Gastroesophageal sphincter (tissue), 4 donors: ENCODE data around the gene CNTNAP5. TPM values are rescaled to one million over a fixed set of nuclear protein-coding genes. Genes with fewer than 3 reads are reported as not detected.
A peak's percentile ranks its signal among the peaks of the same experiment; 100 is the strongest.

Source experiments
- ATAC-seq: fragments of 150-250 bp; one replicate; pipeline ENCODE4 v1.9.1; 2016; ENCODE audit warnings: mild to moderate bottlenecking, moderate library complexity
- H3K27ac ChIP-seq, 4 donors: fragments of 200-600 bp; sonication (generic) in 3 of 4; 1 replicate in 3 of 4; 2 replicates in 1 of 4; pipeline ENCODE4 v1.5.1; 2016 to 2019
- H3K27me3 ChIP-seq: fragments of 200-600 bp; sonication (generic); one replicate; pipeline ENCODE4 v1.5.1; 2019
- H3K36me3 ChIP-seq, 2 donors: fragments of 200-600 bp; sonication (generic); one replicate each; pipeline ENCODE4 v1.5.1; 2019; ENCODE audit warnings: control low read depth in 1 of 2
- H3K4me1 ChIP-seq, 3 donors: fragments of 200-600 bp; sonication (generic); 1 replicate in 2 of 3; 2 replicates in 1 of 3; pipeline ENCODE4 v1.5.1; 2016 to 2019; ENCODE audit warnings: control low read depth in 2 of 3
- H3K4me3 ChIP-seq, 2 donors: fragments of 200-600 bp; sonication (generic); one replicate each; pipeline ENCODE4 v1.5.1; 2019; ENCODE audit warnings: mild to moderate bottlenecking in 1 of 2, moderate library complexity in 1 of 2
- H3K9me3 ChIP-seq, 3 donors: fragments of 200-600 bp; sonication (generic); one replicate each; pipeline ENCODE4 v1.5.1; 2017 to 2019; ENCODE audit warnings: control low read depth in 2 of 3
- CTCF ChIP-seq, 4 experiments: fragments of 200-600 bp in 2 of 4; fragments of 450-650 bp in 2 of 4; sonication (generic) in 1 of 4; IDR thresholded peaks; one replicate each; pipeline ENCODE4 v1.5.1; 2017 to 2019; ENCODE audit warnings: antibody characterized with exemption in 4 of 4, mild to moderate bottlenecking in 2 of 4, moderate library complexity in 2 of 4
- EP300 ChIP-seq: sonication (generic); formaldehyde crosslinking; IDR thresholded peaks from one replicate; pipeline ENCODE4 v1.6.1; 2017; ENCODE audit warnings: antibody characterized with exemption, mild to moderate bottlenecking
- POLR2A ChIP-seq, 2 donors: fragments of 450-650 bp; IDR thresholded peaks; one replicate each; pipeline ENCODE4 v1.6.1; 2017; ENCODE audit warnings: antibody characterized with exemption in 2 of 2, mild to moderate bottlenecking in 2 of 2, moderate library complexity in 1 of 2
- POLR2AphosphoS5 ChIP-seq: sonication (generic); formaldehyde crosslinking; IDR thresholded peaks from one replicate; pipeline ENCODE4 v1.6.1; 2017; ENCODE audit warnings: antibody characterized with exemption
- WGBS, 2 donors: methylation state at CpG; one replicate each; pipeline ENCODE4 v1.1.5; 2018; ENCODE audit warnings: low coverage in 1 of 2; 5-methylcytosine and 5-hydroxymethylcytosine counted together
- total RNA-seq, 4 donors: library from RNA; depleted of rRNA; stranded (reverse); fragments of >200 nt; gene quantifications; one replicate each; pipeline ENCODE4 v1.1.0, GENCODE V29; 2016

CNTNAP5 gene
- total RNA-seq, result 1 to 10 TPM in 1 of 4 donors, not detected in 3; 3.2 TPM

DNA sequence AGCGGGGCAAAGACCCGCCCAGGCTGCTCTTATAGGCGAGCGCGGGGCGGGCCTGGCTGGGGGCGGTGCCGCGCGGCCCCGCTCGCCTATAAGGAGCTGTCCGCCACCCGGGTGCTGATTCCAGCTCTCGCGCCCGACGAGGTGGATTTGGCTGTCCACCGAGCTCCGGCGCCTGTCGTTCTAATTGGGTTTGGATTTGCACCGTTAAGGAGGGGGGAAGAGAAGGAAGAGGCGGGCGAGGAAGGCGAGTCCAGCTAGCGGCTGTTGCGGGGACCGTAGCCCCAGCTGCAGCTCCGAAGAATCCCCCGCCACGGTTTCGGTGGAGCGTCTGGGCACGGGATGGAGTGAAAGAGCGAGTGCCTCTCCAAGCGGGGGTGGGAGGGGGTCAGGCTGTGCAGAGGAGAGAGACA, at the start of gene CNTNAP5:
Gene CNTNAP5, plus strand, starts transcription at position 117 of the 410 bp plus-strand sequence. CDS start 364 bp downstream, outside the sequence.
- ATAC-seq, result peak; percentile 39
- Histone ChIP-seq H3K27ac (no peak within 1 kb of the TSS), H3K27me3 (peaks cover 56% of the 10 kb centered on the region), H3K9me3 (no peaks in the 10 kb centered on the region), H3K4me3 (peak within 1 kb of the TSS in 1 of 2 donors; percentile 23), H3K4me1 (peaks cover 0 to 13% (median 0%) of the 10 kb centered on the region in 3 donors), H3K36me3 (no peaks in the 10 kb centered on the region)
- no peak for TF ChIP-seq POLR2A (IDR thresholded peaks at IDR 0.05)
- no peak for TF ChIP-seq POLR2AphosphoS5
- TF ChIP-seq EP300, result no peak
- peak in 1 of 4 experiments; percentile 26 for TF ChIP-seq CTCF (IDR thresholded peaks at IDR 0.05)
- WGBS, 2 donors, result 0% methylated on average over 2 to 4 of the region's 37 CpGs

DNA sequence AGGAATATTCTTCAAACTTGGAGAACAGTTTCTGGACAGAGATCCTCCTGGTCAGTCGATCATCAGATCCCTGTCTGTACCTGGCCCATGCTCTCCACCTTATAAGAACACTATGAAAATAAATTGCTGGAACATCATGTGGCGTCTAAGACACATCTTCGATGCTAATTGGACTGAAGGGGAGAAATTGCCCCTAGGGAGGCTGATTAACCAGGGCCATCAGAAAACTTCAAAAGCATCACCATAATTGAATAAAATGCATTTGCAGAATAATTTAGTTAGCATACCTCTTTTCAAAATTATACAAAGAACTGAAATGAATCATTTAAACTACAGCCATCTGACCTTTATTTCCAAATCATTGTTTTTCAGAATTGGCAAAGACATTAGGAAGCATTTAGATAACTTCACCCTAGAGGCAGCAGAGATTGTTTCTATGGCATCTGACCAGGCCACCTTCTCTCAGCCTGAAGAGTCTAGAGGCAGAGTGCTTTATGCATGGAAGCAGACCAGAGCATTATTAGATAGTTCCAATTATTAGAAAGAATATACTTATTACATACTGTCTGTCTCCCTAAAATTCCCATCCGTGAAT, 48.9 kb upstream of the CNTNAP5 start:
- H3K9me3 ChIP-seq, result no peaks in the 10 kb centered on the region
- H3K4me1 ChIP-seq, result no peaks in the 10 kb centered on the region
- H3K4me3 ChIP-seq, result no peak overlapping the region
- TF ChIP-seq POLR2AphosphoS5 (no peak), EP300 (no peak), CTCF (IDR thresholded peaks at IDR 0.05) (no peak), POLR2A (IDR thresholded peaks at IDR 0.05) (no peak)
- no peaks in the 10 kb centered on the region for H3K36me3 ChIP-seq
- H3K27me3 ChIP-seq, result no peaks in the 10 kb centered on the region
- no peak for ATAC-seq
- 85 to 87% methylated on average over 1 to 4 of the region's 4 CpGs for WGBS, 2 donors
- no peak overlapping the region for H3K27ac ChIP-seq

DNA sequence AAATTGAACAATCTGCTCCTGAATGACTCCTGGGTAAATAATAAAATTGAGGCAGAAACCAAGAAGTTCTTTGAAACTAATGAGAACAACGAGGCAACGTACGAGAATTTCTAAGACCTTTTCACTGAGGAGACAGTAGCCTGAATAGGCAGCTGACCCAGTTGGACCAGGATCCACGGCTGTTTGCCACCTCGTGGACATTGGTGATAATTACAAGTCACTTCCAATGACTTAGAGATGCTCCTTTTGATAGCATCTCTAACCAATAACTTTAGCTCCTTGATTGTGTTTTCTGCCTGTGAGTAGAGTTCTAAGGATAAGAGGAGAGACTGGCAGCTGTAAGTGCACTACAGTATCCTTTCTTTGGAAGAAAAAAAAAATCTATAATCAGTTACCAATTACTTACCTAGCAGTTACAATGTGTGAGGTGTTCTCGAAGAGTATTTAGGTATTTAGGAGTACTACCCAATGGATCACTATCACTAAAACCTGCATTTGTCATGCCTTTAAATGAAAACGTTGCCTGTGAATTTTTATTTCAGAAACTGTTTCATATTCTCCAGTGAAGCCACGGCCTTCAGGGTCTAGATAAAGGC, 31.3 kb upstream of the CNTNAP5 start:
- TF ChIP-seq CTCF (IDR thresholded peaks at IDR 0.05) (peak; percentile 8 to 49 (median 27)), POLR2AphosphoS5 (no peak), POLR2A (IDR thresholded peaks at IDR 0.05) (no peak)
- H3K27me3 ChIP-seq, result no peaks in the 10 kb centered on the region
- H3K27ac ChIP-seq, result no peak overlapping the region
- no peaks in the 10 kb centered on the region for H3K4me1 ChIP-seq
- no peak overlapping the region for H3K4me3 ChIP-seq
- no peaks in the 10 kb centered on the region for H3K36me3 ChIP-seq
- ATAC-seq, result no peak
- 34 to 56% methylated on average over 8 of the region's 8 CpGs for WGBS, 2 donors
- H3K9me3 ChIP-seq, result no peaks in the 10 kb centered on the region

- Histone ChIP-seq H3K27ac (no peak overlapping the region), H3K36me3 (no peaks in the 10 kb centered on the region), H3K9me3 (no peaks in the 10 kb centered on the region), H3K4me3 (no peak overlapping the region), H3K4me1 (no peaks in the 10 kb centered on the region), H3K27me3 (no peaks in the 10 kb centered on the region)
- 54 to 62% methylated on average over 2 of the region's 2 CpGs for WGBS, 2 donors
- no peak for ATAC-seq
- TF ChIP-seq POLR2A (IDR thresholded peaks at IDR 0.05) (no peak), EP300 (no peak), POLR2AphosphoS5 (no peak), CTCF (IDR thresholded peaks at IDR 0.05) (no peak)
Observed at GRCh38 chr2:123999681-124000080, 25.4 kb upstream of the CNTNAP5 start.
